Astrocyte (in vitro differentiated cells and primary cell): ENCODE measurements around the gene FLRT2. TPM values are rescaled to one million over a fixed set of nuclear protein-coding genes. Genes with fewer than 3 reads are reported as not detected.

ENCODE experiments used
- DNase-seq: peaks from one replicate; pipeline ENCODE4 v3.0.0-alpha.2; 2010; ENCODE audit warnings: low read depth
- FAIRE-seq: peaks from 2 replicates; lab custom pipeline; 2011; peaks lifted over from hg19 to GRCh38; lab: Jason Lieb, UNC
- H2AFZ ChIP-seq: 2 replicates; pipeline ENCODE4 v1.6.0; 2012; ENCODE audit warnings: low read depth, low read length, inconsistent platforms
- H3K27ac ChIP-seq: 2 replicates; pipeline ENCODE4 v1.5.1; 2011; ENCODE audit warnings: low read depth, low read length, inconsistent platforms
- H3K27me3 ChIP-seq: 2 replicates; pipeline ENCODE4 v1.6.0; 2011; ENCODE audit warnings: low read length, inconsistent platforms; ENCODE audit not compliant: insufficient read depth
- H3K36me3 ChIP-seq: 2 replicates; pipeline ENCODE4 v1.5.1; 2011; ENCODE audit warnings: low read length, inconsistent platforms; ENCODE audit not compliant: insufficient read depth
- H3K4me1 ChIP-seq: 2 replicates; pipeline ENCODE4 v1.5.1; 2011; ENCODE audit warnings: low read length, inconsistent platforms; ENCODE audit not compliant: insufficient read depth
- H3K4me2 ChIP-seq: 2 replicates; pipeline ENCODE4 v1.6.0; 2012; ENCODE audit warnings: low read length, inconsistent platforms
- H3K4me3 ChIP-seq: 2 replicates; pipeline ENCODE4 v1.5.1; 2011; ENCODE audit warnings: low read depth, mild to moderate bottlenecking, low read length, inconsistent platforms; ENCODE audit not compliant: insufficient read depth
- H3K79me2 ChIP-seq: 2 replicates; pipeline ENCODE4 v1.6.0; 2012; ENCODE audit warnings: mild to moderate bottlenecking, low read length, inconsistent platforms; ENCODE audit not compliant: insufficient read depth
- H3K9ac ChIP-seq: 2 replicates; pipeline ENCODE4 v1.6.0; 2012; ENCODE audit warnings: mild to moderate bottlenecking, low read length, inconsistent platforms
- H3K9me3 ChIP-seq: 2 replicates; pipeline ENCODE4 v1.5.1; 2012; ENCODE audit warnings: low read depth, mild to moderate bottlenecking, low read length, inconsistent platforms; ENCODE audit not compliant: insufficient read depth
- H4K20me1 ChIP-seq: 2 replicates; pipeline ENCODE4 v1.6.0; 2012; ENCODE audit warnings: low read length, inconsistent platforms; ENCODE audit not compliant: insufficient read depth
- H3K27ac Mint-ChIP-seq: one replicate; pipeline ENCODE4 v1.8.0; 2021; ENCODE audit warnings: mild to moderate bottlenecking, mixed read lengths; ENCODE audit not compliant: unreplicated experiment
- H3K27me3 Mint-ChIP-seq: one replicate; pipeline ENCODE4 v1.8.0; 2021; ENCODE audit warnings: low read depth, mixed read lengths; ENCODE audit not compliant: unreplicated experiment
- H3K36me3 Mint-ChIP-seq: one replicate; pipeline ENCODE4 v1.8.0; 2021; ENCODE audit warnings: low read depth, mixed read lengths; ENCODE audit not compliant: unreplicated experiment
- H3K4me1 Mint-ChIP-seq: one replicate; pipeline ENCODE4 v1.8.0; 2021; ENCODE audit warnings: low read depth, mixed read lengths; ENCODE audit not compliant: unreplicated experiment
- H3K4me3 Mint-ChIP-seq: one replicate; pipeline ENCODE4 v1.8.0; 2021; ENCODE audit warnings: mild to moderate bottlenecking, moderate library complexity, mixed read lengths; ENCODE audit not compliant: unreplicated experiment
- H3K9me3 Mint-ChIP-seq: one replicate; pipeline ENCODE4 v1.8.0; 2021; ENCODE audit warnings: mild to moderate bottlenecking, mixed read lengths; ENCODE audit not compliant: unreplicated experiment
- EZH2 ChIP-seq: IDR thresholded peaks from 2 replicates; pipeline ENCODE4 v1.6.1; 2012; ENCODE audit warnings: mild to moderate bottlenecking, low read length, inconsistent platforms; ENCODE audit not compliant: insufficient read depth
- total RNA-seq: library from RNA; stranded (reverse); gene quantifications from 2 replicates; pipeline ENCODE4 v1.2.1, GENCODE V29; 2021
- TF ChIP-seq, protein P1 (sequence below): IDR thresholded peaks from 2 replicates; pipeline ENCODE4 v1.5.1; 2011; ENCODE audit warnings: low read depth, mild to moderate bottlenecking, inconsistent platforms, low read length, moderate library complexity; ENCODE audit not compliant: insufficient read depth

The FLRT2 gene
- total RNA-seq, 1 donor from 2014 or later: 227 TPM

DNA sequence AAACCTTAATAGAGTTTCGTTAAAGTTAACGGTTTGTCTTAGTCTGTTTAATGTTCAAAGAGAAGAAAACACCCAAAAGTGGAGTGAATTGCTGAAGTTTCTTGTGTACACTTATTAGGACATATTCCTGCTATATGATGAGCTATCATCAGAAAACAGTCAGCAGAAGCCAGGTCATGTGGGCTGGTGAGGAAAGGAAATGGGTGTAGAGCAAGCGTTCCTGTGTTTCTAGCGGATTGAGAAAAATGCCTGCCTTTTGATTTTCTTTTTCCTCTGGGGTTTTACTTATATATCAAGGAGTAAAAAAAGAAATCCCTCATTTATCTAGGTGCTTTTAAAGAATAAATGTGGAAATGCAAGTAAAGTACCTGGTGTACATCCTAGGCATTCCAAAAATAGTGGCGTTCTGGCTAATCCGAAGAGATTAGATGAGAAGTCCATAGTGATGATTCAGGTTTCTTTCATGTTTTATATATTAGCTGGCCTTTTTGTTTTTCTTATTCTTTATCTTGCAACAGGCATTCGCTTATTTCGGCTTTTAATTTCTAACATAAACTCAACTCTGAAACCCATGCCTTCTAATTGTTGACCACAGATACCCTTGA, 50.7 kb downstream of the FLRT2 start:
- Mint-ChIP-seq H3K27me3 (no peaks in the 10 kb centered on the region), H3K27ac (no peak overlapping the region)

DNA sequence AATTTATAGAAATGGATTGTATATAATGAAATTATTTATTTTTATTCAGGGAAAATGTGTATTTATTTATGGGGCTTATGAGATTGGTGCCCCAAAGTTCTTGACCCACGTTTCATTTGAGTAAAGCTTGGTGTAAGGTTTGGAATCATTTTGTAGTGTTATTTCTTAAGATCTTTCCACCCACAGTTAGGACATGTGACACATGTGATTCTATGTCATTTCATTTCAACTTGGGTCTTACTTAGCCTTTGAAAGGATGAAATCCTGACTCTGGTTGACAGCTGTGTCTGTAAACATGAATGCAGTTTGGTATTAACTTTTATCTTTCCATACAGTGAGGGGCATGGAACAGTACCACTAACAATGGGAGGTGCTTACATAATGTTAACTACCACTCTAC, 51.7 kb downstream of the FLRT2 start:
- H2AFZ ChIP-seq: no peak overlapping the region
- peaks cover 26% of the 10 kb centered on the region for H3K4me1 ChIP-seq
- no peaks in the 10 kb centered on the region for H3K36me3 ChIP-seq
- Mint-ChIP-seq H3K9me3 (no peaks in the 10 kb centered on the region), H3K27ac (no peak overlapping the region), H3K4me1 (peaks cover 43% of the 10 kb centered on the region), H3K27me3 (no peaks in the 10 kb centered on the region), H3K36me3 (peaks cover 7% of the 10 kb centered on the region), H3K4me3 (no peak overlapping the region)
- no peak overlapping the region for H3K4me2 ChIP-seq
- H3K9ac ChIP-seq: no peak overlapping the region
- H3K79me2 ChIP-seq: no peaks in the 10 kb centered on the region
- no peaks in the 10 kb centered on the region for H4K20me1 ChIP-seq
- FAIRE-seq (peak; percentile 34), DNase-seq (no peak)
- no peak overlapping the region for H3K4me3 ChIP-seq
- no peak overlapping the region for H3K27ac ChIP-seq
- H3K9me3 ChIP-seq: no peaks in the 10 kb centered on the region
- no peaks in the 10 kb centered on the region for H3K27me3 ChIP-seq
- TF ChIP-seq, protein P1, sequence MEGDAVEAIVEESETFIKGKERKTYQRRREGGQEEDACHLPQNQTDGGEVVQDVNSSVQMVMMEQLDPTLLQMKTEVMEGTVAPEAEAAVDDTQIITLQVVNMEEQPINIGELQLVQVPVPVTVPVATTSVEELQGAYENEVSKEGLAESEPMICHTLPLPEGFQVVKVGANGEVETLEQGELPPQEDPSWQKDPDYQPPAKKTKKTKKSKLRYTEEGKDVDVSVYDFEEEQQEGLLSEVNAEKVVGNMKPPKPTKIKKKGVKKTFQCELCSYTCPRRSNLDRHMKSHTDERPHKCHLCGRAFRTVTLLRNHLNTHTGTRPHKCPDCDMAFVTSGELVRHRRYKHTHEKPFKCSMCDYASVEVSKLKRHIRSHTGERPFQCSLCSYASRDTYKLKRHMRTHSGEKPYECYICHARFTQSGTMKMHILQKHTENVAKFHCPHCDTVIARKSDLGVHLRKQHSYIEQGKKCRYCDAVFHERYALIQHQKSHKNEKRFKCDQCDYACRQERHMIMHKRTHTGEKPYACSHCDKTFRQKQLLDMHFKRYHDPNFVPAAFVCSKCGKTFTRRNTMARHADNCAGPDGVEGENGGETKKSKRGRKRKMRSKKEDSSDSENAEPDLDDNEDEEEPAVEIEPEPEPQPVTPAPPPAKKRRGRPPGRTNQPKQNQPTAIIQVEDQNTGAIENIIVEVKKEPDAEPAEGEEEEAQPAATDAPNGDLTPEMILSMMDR: no peak
- TF ChIP-seq EZH2: no peak

More for the DNA sequence above, 50.7 kb downstream of the FLRT2 start:
- Histone ChIP-seq H3K27me3 (no peaks in the 10 kb centered on the region), H3K9me3 (no peaks in the 10 kb centered on the region), H2AFZ (no peak overlapping the region), H3K79me2 (no peaks in the 10 kb centered on the region), H3K4me2 (peak overlapping the region; percentile 75), H3K4me1 (peaks cover 31% of the 10 kb centered on the region), H3K36me3 (no peaks in the 10 kb centered on the region), H4K20me1 (no peaks in the 10 kb centered on the region), H3K9ac (no peak overlapping the region), H3K27ac (no peak overlapping the region), H3K4me3 (peak overlapping the region; percentile 42)
- peaks cover 51% of the 10 kb centered on the region for H3K4me1 Mint-ChIP-seq
- H3K36me3 Mint-ChIP-seq: peaks cover 7% of the 10 kb centered on the region
- H3K4me3 Mint-ChIP-seq: no peak overlapping the region
- no peak for TF ChIP-seq EZH2
- TF ChIP-seq, protein P1: no peak
- no peaks in the 10 kb centered on the region for H3K9me3 Mint-ChIP-seq
- DNase-seq: peak; percentile 45
- FAIRE-seq: peak; percentile 55

DNA sequence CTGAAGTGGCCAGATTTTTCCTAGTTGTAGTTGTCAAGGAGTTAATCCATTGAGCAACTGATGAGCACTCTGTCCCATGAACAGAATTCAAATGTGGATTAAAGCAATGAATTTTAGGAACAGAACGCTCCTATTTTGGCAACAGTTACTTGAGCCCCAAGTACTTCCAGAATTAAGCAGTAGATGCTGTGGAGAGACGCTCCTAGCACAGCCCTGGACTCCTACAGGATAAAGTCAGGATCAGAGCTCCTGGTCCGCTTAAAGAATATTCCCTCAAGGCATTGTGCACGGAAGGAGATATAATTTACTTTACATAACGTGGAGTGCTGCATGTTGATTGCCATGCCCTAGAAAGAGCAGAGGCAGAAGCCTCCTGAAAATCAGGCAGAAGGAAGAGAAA, 53.4 kb downstream of the FLRT2 start:
- Histone ChIP-seq H3K9me3 (no peaks in the 10 kb centered on the region), H3K9ac (no peak overlapping the region), H3K4me2 (no peak overlapping the region), H2AFZ (no peak overlapping the region), H4K20me1 (no peaks in the 10 kb centered on the region), H3K27ac (no peak overlapping the region), H3K79me2 (no peaks in the 10 kb centered on the region), H3K27me3 (no peaks in the 10 kb centered on the region), H3K4me3 (no peak overlapping the region), H3K36me3 (no peaks in the 10 kb centered on the region), H3K4me1 (peaks cover 18% of the 10 kb centered on the region)
- no peak for DNase-seq
- no peak for TF ChIP-seq EZH2
- TF ChIP-seq, protein P1: no peak
- FAIRE-seq: no peak
- peaks cover 48% of the 10 kb centered on the region for H3K4me1 Mint-ChIP-seq
- no peaks in the 10 kb centered on the region for H3K27me3 Mint-ChIP-seq
- H3K27ac Mint-ChIP-seq: no peak overlapping the region
- H3K36me3 Mint-ChIP-seq: peaks cover 5% of the 10 kb centered on the region
- H3K9me3 Mint-ChIP-seq: no peaks in the 10 kb centered on the region
- H3K4me3 Mint-ChIP-seq: no peak overlapping the region
